GM13977 (cell line): ENCODE data around the gene LTBP1.

Source experiments
- DNase-seq: peaks from one replicate; pipeline ENCODE4 v3.0.0; 2012; ENCODE audit warnings: low spot score
- CTCF ChIP-seq: IDR thresholded peaks from 2 replicates; pipeline ENCODE4 v1.5.1; 2012; ENCODE audit warnings: mild to moderate bottlenecking, control low read depth; ENCODE audit not compliant: insufficient read depth; ENCODE audit errors: extremely low read depth, missing control alignments
- in situ Hi-C: fragments of 300-500 bp; cut with MboI; formaldehyde crosslinking; loops from one replicate; pipeline ENCODE4 v1.12.0; 2022; ENCODE audit warnings: low sequenced_read_pairs, low pct_unique_long_range_greater_than_20kb, mixed read lengths, inconsistent platforms; ENCODE audit not compliant: unreplicated experiment

Gene LTBP1

GRCh38 chr2:33077311-33077710 lies 130.6 kb downstream of the LTBP1 start:
- DNase-seq = no peak
- in situ Hi-C loops = no loop called here
- no peak for TF ChIP-seq CTCF

GRCh38 chr2:33077844-33078243 lies 131.1 kb downstream of the LTBP1 start:
- in situ Hi-C loops = no loop called here
- TF ChIP-seq CTCF = no peak
- no peak for DNase-seq

- TF ChIP-seq CTCF = no peak
- no peak for DNase-seq
- in situ Hi-C loops = no loop called here
These were observed 134.9 kb downstream of the LTBP1 start for GRCh38 chr2:33081691-33082090.

- in situ Hi-C loops = no loop called here
- no peak for DNase-seq
- TF ChIP-seq CTCF = no peak
These were observed 137.1 kb downstream of the LTBP1 start for GRCh38 chr2:33083699-33084387.

GRCh38 chr2:33084433-33084832 lies 137.7 kb downstream of the LTBP1 start:
- in situ Hi-C loops = no loop called here
- no peak for TF ChIP-seq CTCF
- DNase-seq = no peak

- DNase-seq = no peak
- in situ Hi-C loops = no loop called here
- no peak for TF ChIP-seq CTCF
These were observed 138.9 kb downstream of the LTBP1 start for GRCh38 chr2:33085646-33086045.
